Activated CD8-positive, alpha-beta memory T cell treated with anti-CD3 and anti-CD28 coated beads, Interleukin-2, amount 50 U/mL, for 1 hour (primary cell): Measurements from ENCODE around the gene PWWP2A.
"Not testable (repeated sequence)": the region's sequence is repeated elsewhere in the genome, so short reads cannot be mapped to it uniquely, and the experiment has no call there.

Experiments used
- DNase-seq: peaks from one replicate; pipeline ENCODE4 v3.0.0-alpha.2; 2020; ENCODE audit errors: extremely low read depth

Gene PWWP2A

GRCh38 chr5:160076997-160077396, 42.3 kb downstream of the PWWP2A start:
- no peak for DNase-seq

- DNase-seq, result no peak
These were observed 44.2 kb downstream of the PWWP2A start for GRCh38 chr5:160075073-160075472.

- DNase-seq, result no peak
These were observed 47.3 kb downstream of the PWWP2A start for GRCh38 chr5:160071916-160072315.

- no peak for DNase-seq
These were observed 47.7 kb downstream of the PWWP2A start for GRCh38 chr5:160071516-160071915.

- not testable (repeated sequence) for DNase-seq
These were observed 50.1 kb downstream of the PWWP2A start for GRCh38 chr5:160069120-160069519.

- DNase-seq, result no peak
These were observed 54.1 kb downstream of the PWWP2A start for GRCh38 chr5:160064995-160065614.

GRCh38 chr5:160064417-160064810, 54.8 kb downstream of the PWWP2A start:
- no peak for DNase-seq

- no peak for DNase-seq
These were observed 57.5 kb downstream of the PWWP2A start for GRCh38 chr5:160061770-160062169.

GRCh38 chr5:160060001-160060400, 59.2 kb downstream of the PWWP2A start:
- no peak for DNase-seq

- DNase-seq, result no peak
These were observed 62.0 kb downstream of the PWWP2A start for GRCh38 chr5:160057256-160057655.

- no peak for DNase-seq
These were observed 64.4 kb downstream of the PWWP2A start for GRCh38 chr5:160054831-160055230.

GRCh38 chr5:160054047-160054446, 65.2 kb downstream of the PWWP2A start:
- no peak for DNase-seq

GRCh38 chr5:160049099-160049498, 70.2 kb downstream of the PWWP2A start:
- DNase-seq, result no peak

- no peak for DNase-seq
These were observed 71.1 kb downstream of the PWWP2A start for GRCh38 chr5:160048131-160048530.

GRCh38 chr5:160047423-160047822, 71.8 kb downstream of the PWWP2A start:
- no peak for DNase-seq

GRCh38 chr5:160044967-160045366, 74.3 kb downstream of the PWWP2A start:
- DNase-seq, result no peak

- DNase-seq, result no peak
These were observed 74.9 kb downstream of the PWWP2A start for GRCh38 chr5:160044391-160044804.

- no peak for DNase-seq
These were observed 76.6 kb downstream of the PWWP2A start for GRCh38 chr5:160042671-160043070.
